GM06990 (cell line): Measurements from ENCODE around the gene FOXD1.

Source experiments
- DNase-seq: peaks from one replicate; pipeline ENCODE4 v3.0.0-alpha.2; 2011; ENCODE audit not compliant: insufficient read length; ENCODE audit errors: extremely low read depth
- H3K27me3 ChIP-seq: replicated peaks from 2 replicates; pipeline ENCODE4 v1.6.0; 2011; ENCODE audit warnings: low read length; ENCODE audit not compliant: control insufficient read depth, insufficient read depth
- H3K36me3 ChIP-seq: 2 replicates; pipeline ENCODE4 v1.5.1; 2011; ENCODE audit warnings: low read length; ENCODE audit not compliant: control insufficient read depth, insufficient read depth
- H3K4me3 ChIP-seq: replicated peaks from 2 replicates; pipeline ENCODE4 v1.5.1; 2011; ENCODE audit warnings: low read depth, mild to moderate bottlenecking, control low read depth, low read length
- TF ChIP-seq, protein P1 (sequence below): IDR thresholded peaks from 2 replicates; pipeline ENCODE4 v1.5.1; 2011; ENCODE audit warnings: low read length, control low read depth, mild to moderate bottlenecking, inconsistent platforms; ENCODE audit not compliant: insufficient read depth, poor library complexity, severe bottlenecking

Gene FOXD1

DNA sequence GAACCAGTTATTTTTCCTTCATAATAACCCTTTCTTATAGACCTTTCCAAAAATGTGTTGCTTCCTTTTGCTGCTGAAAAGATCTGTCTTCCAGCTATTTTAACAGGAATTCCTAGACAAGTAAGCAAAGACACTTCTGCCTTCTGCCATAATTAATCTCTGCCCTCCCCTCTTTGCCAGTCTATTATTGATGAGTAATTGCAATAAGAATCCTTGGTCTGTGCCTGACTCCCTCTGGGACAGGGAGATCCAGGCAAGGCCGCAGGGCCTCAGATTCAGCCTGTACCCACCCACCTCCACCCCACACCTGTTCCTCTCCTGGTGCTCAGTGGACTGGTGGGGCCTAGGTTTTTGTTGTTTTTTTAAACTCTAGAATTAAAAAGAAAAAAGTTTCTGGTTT is 8.3 kb downstream of the FOXD1 start:
- TF ChIP-seq, protein P1, sequence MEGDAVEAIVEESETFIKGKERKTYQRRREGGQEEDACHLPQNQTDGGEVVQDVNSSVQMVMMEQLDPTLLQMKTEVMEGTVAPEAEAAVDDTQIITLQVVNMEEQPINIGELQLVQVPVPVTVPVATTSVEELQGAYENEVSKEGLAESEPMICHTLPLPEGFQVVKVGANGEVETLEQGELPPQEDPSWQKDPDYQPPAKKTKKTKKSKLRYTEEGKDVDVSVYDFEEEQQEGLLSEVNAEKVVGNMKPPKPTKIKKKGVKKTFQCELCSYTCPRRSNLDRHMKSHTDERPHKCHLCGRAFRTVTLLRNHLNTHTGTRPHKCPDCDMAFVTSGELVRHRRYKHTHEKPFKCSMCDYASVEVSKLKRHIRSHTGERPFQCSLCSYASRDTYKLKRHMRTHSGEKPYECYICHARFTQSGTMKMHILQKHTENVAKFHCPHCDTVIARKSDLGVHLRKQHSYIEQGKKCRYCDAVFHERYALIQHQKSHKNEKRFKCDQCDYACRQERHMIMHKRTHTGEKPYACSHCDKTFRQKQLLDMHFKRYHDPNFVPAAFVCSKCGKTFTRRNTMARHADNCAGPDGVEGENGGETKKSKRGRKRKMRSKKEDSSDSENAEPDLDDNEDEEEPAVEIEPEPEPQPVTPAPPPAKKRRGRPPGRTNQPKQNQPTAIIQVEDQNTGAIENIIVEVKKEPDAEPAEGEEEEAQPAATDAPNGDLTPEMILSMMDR, result no peak
- DNase-seq, result no peak
- Histone ChIP-seq H3K36me3 (no peaks in the 10 kb centered on the region), H3K4me3 (no peak overlapping the region), H3K27me3 (peaks cover 2% of the 10 kb centered on the region)

DNA sequence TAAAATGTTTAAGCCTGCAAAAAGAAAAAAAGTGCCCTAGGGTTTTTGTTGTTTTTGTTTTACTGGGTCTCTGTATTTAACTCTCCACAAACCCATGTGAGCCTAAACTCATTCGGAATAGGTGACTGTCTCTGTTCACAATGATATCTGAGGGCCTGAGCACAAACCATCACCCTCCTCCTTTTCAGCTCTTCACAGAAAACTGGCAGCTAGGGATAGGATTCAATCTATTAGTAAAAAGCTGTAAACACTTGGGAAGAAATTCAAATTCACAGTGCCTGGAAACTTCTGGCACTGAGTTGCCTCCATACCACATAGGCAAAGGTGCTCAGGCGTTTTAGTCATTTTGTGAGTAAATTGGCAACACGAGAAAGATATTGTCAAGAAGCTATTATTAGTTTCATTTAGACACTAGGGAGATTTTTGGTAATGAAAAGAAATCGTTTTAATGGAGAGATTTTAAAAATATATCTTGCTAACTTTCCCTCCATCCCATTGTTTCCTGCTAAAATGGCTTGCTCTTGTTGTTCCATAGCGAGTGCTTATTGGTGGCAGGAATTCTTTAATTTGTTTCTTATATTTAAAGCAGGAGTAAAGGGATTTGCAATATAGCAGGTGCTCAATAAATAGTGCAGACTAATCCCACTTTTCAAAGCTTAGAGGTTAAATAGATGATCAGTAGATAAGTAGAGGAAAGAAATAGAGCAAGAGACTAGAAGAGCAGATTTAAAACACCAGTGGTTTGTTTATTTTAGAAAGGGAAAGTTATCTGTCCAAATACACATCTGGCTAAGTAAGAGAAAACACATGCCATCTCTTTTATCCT is 9.7 kb downstream of the FOXD1 start:
- Histone ChIP-seq H3K4me3 (no peak overlapping the region), H3K27me3 (peaks cover 2% of the 10 kb centered on the region), H3K36me3 (no peaks in the 10 kb centered on the region)
- TF ChIP-seq, protein P1, result no peak
- DNase-seq, result no peak

DNA sequence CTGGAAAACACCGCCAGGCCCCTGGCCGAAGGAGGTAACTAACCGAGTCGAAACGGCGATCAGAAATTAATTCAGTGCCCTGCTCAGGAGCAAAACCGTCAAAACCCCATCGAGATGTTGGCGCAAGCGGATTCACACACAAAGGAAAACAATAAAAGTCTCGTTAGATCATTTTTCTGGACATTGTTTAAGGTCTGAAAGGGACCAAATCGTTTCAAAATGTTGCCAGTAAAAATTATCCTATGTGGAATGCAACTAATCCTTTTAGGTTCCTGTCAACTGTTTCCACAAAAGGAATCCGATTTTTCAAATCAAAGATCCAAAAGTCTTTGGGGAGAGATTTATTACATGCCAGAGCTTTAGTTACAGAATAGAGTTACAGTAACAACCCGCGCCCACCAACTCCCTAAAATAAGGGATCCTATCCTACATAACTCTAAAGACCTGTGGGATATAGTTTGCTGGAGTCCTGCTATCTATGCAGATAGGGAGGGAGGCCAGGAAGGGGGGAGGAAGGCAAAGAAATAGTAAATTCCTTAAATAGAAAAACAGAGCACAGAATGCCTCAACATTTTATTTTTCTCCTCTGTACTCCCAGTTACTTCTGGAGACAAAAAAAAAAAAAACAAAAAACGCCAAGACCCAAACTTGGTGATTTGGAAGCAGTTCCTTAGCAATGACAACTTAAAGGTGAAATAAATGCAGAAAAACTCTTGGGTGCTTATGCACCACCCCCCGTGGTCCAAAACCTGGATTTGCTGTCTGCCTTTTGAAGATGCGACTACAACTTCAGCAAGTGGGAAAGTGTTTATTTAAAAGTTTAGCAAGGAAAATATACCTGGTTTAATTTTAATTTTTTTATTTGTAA is 10.6 kb downstream of the FOXD1 start:
- no peaks in the 10 kb centered on the region for H3K36me3 ChIP-seq
- no peak overlapping the region for H3K4me3 ChIP-seq
- H3K27me3 ChIP-seq, result peaks cover 2% of the 10 kb centered on the region
- no peak for DNase-seq
- TF ChIP-seq, protein P1, result no peak

DNA sequence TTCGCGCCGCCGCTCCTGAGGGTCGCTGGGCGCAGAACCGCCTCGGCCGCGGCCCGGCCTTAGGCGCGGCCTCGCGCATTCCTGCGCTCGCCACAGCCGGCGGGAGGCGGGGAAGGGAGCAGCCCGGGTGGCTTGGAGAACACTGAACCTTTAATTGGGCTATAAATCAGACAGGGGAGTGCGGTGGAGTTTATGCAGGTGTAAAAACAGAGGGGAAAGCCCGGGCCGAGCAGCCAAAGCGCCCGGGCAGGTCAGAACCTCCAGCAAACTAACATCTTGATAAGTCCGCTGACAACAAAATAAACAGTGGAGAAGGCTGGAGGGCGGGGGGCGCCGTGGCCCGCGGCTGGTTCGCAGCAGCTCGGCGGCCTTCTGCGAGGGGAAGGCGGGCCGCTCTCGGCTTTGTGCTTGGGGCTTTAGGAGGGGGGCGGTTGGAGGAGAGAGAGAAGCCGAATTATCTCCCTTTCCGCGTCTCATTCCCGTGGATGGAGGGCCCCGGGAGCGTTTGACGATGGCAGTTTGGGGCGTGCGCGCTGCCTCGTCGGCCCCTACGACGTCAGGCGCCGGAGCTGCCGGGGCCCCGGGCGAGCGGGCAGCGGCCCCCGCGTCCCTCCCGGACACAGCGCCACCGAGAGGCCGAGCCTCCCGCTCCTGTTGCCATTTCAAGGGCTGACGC is 11.3 kb downstream of the FOXD1 start:
- no peak overlapping the region for H3K4me3 ChIP-seq
- H3K27me3 ChIP-seq, result peaks cover 2% of the 10 kb centered on the region; the same call in 1 of the 2 replicates
- H3K36me3 ChIP-seq, result no peaks in the 10 kb centered on the region
- TF ChIP-seq, protein P1, result no peak
- DNase-seq, result no peak

DNA sequence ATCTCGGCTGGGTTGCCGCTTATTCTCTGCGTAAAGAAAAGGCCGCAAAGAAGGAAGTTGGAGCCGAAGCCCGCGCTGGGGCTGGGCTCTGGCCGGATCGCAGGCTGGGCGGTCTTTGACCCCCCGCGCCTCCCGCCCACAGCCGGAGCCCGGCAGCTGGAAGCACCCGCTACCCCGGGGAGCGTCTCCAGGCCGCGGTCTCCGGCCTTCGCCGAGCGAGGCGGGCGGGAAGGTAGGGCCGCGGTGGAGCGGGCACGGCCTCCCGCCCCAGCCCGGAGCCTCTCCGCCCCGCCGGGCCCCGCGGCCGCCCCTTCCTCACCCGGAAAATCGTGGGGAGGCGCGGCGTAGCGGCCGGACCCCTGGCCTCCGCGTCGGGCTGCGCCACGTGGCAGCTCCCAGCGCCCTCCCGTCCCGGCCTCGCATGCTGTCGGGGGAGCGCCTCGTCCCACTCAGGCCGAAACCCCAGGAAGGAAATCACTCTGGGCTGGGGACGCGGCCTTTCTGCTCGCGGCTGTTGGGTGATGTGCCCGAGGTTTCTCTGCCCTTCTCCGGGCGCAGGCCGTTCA is 12.0 kb downstream of the FOXD1 start:
- TF ChIP-seq, protein P1, result no peak
- DNase-seq, result no peak
- no peaks in the 10 kb centered on the region for H3K36me3 ChIP-seq
- no peak overlapping the region for H3K4me3 ChIP-seq
- peaks cover 2% of the 10 kb centered on the region; the same call in 1 of the 2 replicates for H3K27me3 ChIP-seq
